CD14-positive monocyte (primary cell): ENCODE results near the gene DPCD. TPM values are rescaled to one million over a fixed set of nuclear protein-coding genes. Genes with fewer than 3 reads are reported as not detected.

ENCODE experiments used
- DNase-seq, 3 donors: peaks; one replicate each; pipeline ENCODE4 v3.0.0-alpha.2; 2011 to 2022
- H2AFZ ChIP-seq: 2 replicates; pipeline ENCODE4 v1.6.0; 2012; ENCODE audit warnings: mild to moderate bottlenecking, low read depth, low read length, inconsistent platforms; ENCODE audit not compliant: insufficient read depth, poor library complexity, severe bottlenecking
- H3K27ac ChIP-seq, 2 donors: 1 replicate in 1 of 2; 2 replicates in 1 of 2; pipeline ENCODE4 v1.5.1; 2012 to 2013; ENCODE audit warnings: low read length in 2 of 2, control low read depth in 1 of 2, inconsistent platforms in 1 of 2, low read depth in 1 of 2, mild to moderate bottlenecking in 1 of 2
- H3K27me3 ChIP-seq, 2 donors: one replicate each; pipeline versions ENCODE4 v1.6.0 to v1.6.1; 2011 to 2013; ENCODE audit warnings: low read length in 2 of 2; ENCODE audit not compliant: control insufficient read depth in 2 of 2, insufficient read depth in 2 of 2
- H3K36me3 ChIP-seq, 2 donors: replicated peaks in 1 of 2; 1 replicate in 1 of 2; 2 replicates in 1 of 2; pipeline versions ENCODE4 v1.5.1 to v1.6.1; 2012 to 2013; ENCODE audit warnings: low read length in 2 of 2, control low read depth in 1 of 2, inconsistent platforms in 1 of 2, mild to moderate bottlenecking in 1 of 2; ENCODE audit not compliant: insufficient read depth in 2 of 2, control insufficient read depth in 1 of 2
- H3K4me1 ChIP-seq, 2 donors: 1 replicate in 1 of 2; 2 replicates in 1 of 2; pipeline versions ENCODE4 v1.5.1 to v1.6.1; 2012 to 2013; ENCODE audit warnings: low read length in 2 of 2, control low read depth in 1 of 2, inconsistent platforms in 1 of 2, mild to moderate bottlenecking in 1 of 2, moderate library complexity in 1 of 2; ENCODE audit not compliant: insufficient read depth in 2 of 2, control insufficient read depth in 1 of 2
- H3K4me2 ChIP-seq: replicated peaks from 2 replicates; pipeline ENCODE3; 2012; ENCODE audit warnings: low read length, moderate library complexity, mild to moderate bottlenecking; ENCODE audit not compliant: poor library complexity, severe bottlenecking; ENCODE audit errors: extremely low read depth
- H3K4me3 ChIP-seq, 3 experiments: fragments of 200-600 bp in 1 of 3; sonication (generic) in 1 of 3; replicated peaks in 1 of 3; 1 replicate in 2 of 3; 2 replicates in 1 of 3; pipeline ENCODE4 v1.5.1; 2011 to 2013; ENCODE audit warnings: low read length in 3 of 3, mild to moderate bottlenecking in 3 of 3, control low read depth in 2 of 3, low read depth in 2 of 3, inconsistent platforms in 1 of 3, moderate library complexity in 1 of 3
- H3K79me2 ChIP-seq: 2 replicates; pipeline ENCODE4 v1.6.0; 2012; ENCODE audit warnings: mild to moderate bottlenecking, control low read depth, inconsistent platforms, low read length, moderate library complexity; ENCODE audit not compliant: insufficient read depth
- H3K9ac ChIP-seq: 2 replicates; pipeline ENCODE4 v1.6.0; 2017; ENCODE audit warnings: low read length, mild to moderate bottlenecking; ENCODE audit not compliant: insufficient read depth, poor library complexity, severe bottlenecking
- H3K9me3 ChIP-seq, 2 donors: replicated peaks in 1 of 2; 1 replicate in 1 of 2; 2 replicates in 1 of 2; pipeline versions ENCODE4 v1.5.1 to v1.6.1; 2012 to 2013; ENCODE audit warnings: low read length in 2 of 2, control low read depth in 1 of 2; ENCODE audit not compliant: control insufficient read depth in 1 of 2, insufficient read depth in 1 of 2
- H4K20me1 ChIP-seq: 2 replicates; pipeline ENCODE4 v1.6.0; 2012; ENCODE audit warnings: mild to moderate bottlenecking, low read length, control low read depth, moderate library complexity; ENCODE audit not compliant: insufficient read depth
- H3K27ac Mint-ChIP-seq, 7 donors: one replicate each; pipeline ENCODE4 v1.8.0; 2020; ENCODE audit warnings: mild to moderate bottlenecking in 7 of 7, mixed read lengths in 7 of 7, moderate library complexity in 6 of 7, inconsistent platforms in 2 of 7
- H3K27me3 Mint-ChIP-seq, 3 donors: one replicate each; pipeline ENCODE4 v1.8.0; 2021 to 2022; ENCODE audit warnings: low read depth in 3 of 3, mild to moderate bottlenecking in 3 of 3, mixed read lengths in 3 of 3, moderate library complexity in 3 of 3, inconsistent platforms in 1 of 3
- H3K36me3 Mint-ChIP-seq, 2 donors: one replicate each; pipeline ENCODE4 v1.8.0; 2020; ENCODE audit warnings: mixed read lengths in 2 of 2, inconsistent platforms in 1 of 2, mild to moderate bottlenecking in 1 of 2
- H3K4me1 Mint-ChIP-seq: one replicate; pipeline ENCODE4 v1.8.0; 2020; ENCODE audit warnings: mild to moderate bottlenecking, mixed read lengths
- H3K4me3 Mint-ChIP-seq, 2 donors: one replicate each; pipeline ENCODE4 v1.8.0; 2020; ENCODE audit warnings: mild to moderate bottlenecking in 2 of 2, mixed read lengths in 2 of 2, moderate library complexity in 1 of 2
- H3K9me3 Mint-ChIP-seq, 7 donors: one replicate each; pipeline ENCODE4 v1.8.0; 2020 to 2022; ENCODE audit warnings: mixed read lengths in 7 of 7, mild to moderate bottlenecking in 6 of 7, moderate library complexity in 6 of 7, inconsistent platforms in 2 of 7
- WGBS: methylation state at CpG from one replicate; pipeline ENCODE4 v1.1.5; 2013; ENCODE audit warnings: missing lambda C conversion rate; ENCODE audit not compliant: insufficient coverage; 5-methylcytosine and 5-hydroxymethylcytosine counted together
- intact Hi-C, 2 donors: fragments of 100-400 bp; cut with micrococcal nuclease; formaldehyde crosslinking; loops; one replicate each; pipeline versions ENCODE4 v1.15.0 to v1.15.1; 2023
- polyA plus RNA-seq, 3 donors: library from polyadenylated mRNA; depleted of rRNA in 1 of 3; unstranded in 2 of 3; stranded (reverse) in 1 of 3; fragments of 300-500 nt in 2 of 3; fragments of >200 nt in 1 of 3; fragmentation: Illumina TruSeq in 2 of 3; gene quantifications; 1 replicate in 2 of 3; 2 replicates in 1 of 3; pipeline ENCODE4 v1.2.3, GENCODE V29; 2012 to 2021
- TF ChIP-seq, protein P1 (sequence below): fragments of 200-600 bp; IDR thresholded peaks from one replicate; pipeline ENCODE4 v1.8.0; 2022; ENCODE audit warnings: antibody characterized with exemption, mild to moderate bottlenecking

The DPCD gene
- polyA plus RNA-seq, 3 donors: 8.6 to 17.0 (median 9.0) TPM

GRCh38 chr10:101639141-101639900 is 51.2 kb downstream of the DPCD start:
- no peaks in the 10 kb centered on the region for H3K9me3 Mint-ChIP-seq
- H3K27me3 ChIP-seq: no peaks in the 10 kb centered on the region
- TF ChIP-seq, protein P1, sequence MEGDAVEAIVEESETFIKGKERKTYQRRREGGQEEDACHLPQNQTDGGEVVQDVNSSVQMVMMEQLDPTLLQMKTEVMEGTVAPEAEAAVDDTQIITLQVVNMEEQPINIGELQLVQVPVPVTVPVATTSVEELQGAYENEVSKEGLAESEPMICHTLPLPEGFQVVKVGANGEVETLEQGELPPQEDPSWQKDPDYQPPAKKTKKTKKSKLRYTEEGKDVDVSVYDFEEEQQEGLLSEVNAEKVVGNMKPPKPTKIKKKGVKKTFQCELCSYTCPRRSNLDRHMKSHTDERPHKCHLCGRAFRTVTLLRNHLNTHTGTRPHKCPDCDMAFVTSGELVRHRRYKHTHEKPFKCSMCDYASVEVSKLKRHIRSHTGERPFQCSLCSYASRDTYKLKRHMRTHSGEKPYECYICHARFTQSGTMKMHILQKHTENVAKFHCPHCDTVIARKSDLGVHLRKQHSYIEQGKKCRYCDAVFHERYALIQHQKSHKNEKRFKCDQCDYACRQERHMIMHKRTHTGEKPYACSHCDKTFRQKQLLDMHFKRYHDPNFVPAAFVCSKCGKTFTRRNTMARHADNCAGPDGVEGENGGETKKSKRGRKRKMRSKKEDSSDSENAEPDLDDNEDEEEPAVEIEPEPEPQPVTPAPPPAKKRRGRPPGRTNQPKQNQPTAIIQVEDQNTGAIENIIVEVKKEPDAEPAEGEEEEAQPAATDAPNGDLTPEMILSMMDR: no peak

DNA sequence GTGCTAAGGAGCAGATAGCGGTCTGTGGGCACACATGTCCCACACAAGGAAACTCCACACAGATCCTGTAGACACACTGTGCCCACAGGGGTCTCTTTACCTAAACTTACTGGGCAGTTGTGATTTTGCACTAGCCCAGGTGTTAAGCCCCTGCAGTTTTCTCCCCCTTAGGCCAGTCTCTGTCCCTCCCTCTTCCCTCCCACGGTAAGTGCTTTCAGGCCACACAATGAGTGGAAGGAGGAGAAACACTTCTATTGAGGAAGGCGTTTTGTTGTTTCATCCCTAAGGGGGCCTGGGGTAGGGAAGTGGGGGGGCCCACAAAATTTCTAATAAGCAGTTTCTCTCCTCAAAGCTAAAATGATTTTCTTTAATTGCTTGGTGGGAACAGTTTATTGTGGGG is 55.4 kb downstream of the DPCD start:
- WGBS: no CpG with 5 or more reads among the region's 3 CpGs
- no peaks in the 10 kb centered on the region for H3K27me3 ChIP-seq
- H3K4me1 Mint-ChIP-seq: no peaks in the 10 kb centered on the region
- intact Hi-C loops: no loop called here
- no peaks in the 10 kb centered on the region for H3K79me2 ChIP-seq
- no peak overlapping the region for H3K4me3 Mint-ChIP-seq
- H3K4me1 ChIP-seq: no peaks in the 10 kb centered on the region
- DNase-seq: no peak
- H3K27ac ChIP-seq: no peak overlapping the region
- H3K9me3 Mint-ChIP-seq: no peaks in the 10 kb centered on the region
- H3K9ac ChIP-seq: no peak overlapping the region
- peaks cover 20% of the 10 kb centered on the region for H4K20me1 ChIP-seq
- TF ChIP-seq, protein P1: no peak
- H3K27ac Mint-ChIP-seq: no peak overlapping the region
- H3K4me2 ChIP-seq: no peak overlapping the region
- no peaks in the 10 kb centered on the region for H3K27me3 Mint-ChIP-seq
- no peak overlapping the region for H2AFZ ChIP-seq
- peaks cover 23 to 79% of the 10 kb centered on the region in 2 donors for H3K36me3 ChIP-seq
- no peak overlapping the region for H3K4me3 ChIP-seq
- no peaks in the 10 kb centered on the region for H3K9me3 ChIP-seq
- peaks cover 54 to 55% of the 10 kb centered on the region in 2 donors for H3K36me3 Mint-ChIP-seq

More at GRCh38 chr10:101639141-101639900, 51.2 kb downstream of the DPCD start:
- Histone ChIP-seq H3K4me3 (no peak overlapping the region), H3K9me3 (no peaks in the 10 kb centered on the region), H3K36me3 (peaks cover 22 to 68% of the 10 kb centered on the region in 2 donors), H3K4me1 (no peaks in the 10 kb centered on the region), H3K27ac (no peak overlapping the region), H4K20me1 (peaks cover 23% of the 10 kb centered on the region), H2AFZ (no peak overlapping the region), H3K79me2 (no peaks in the 10 kb centered on the region), H3K4me2 (no peak overlapping the region), H3K9ac (no peak overlapping the region)
- DNase-seq: no peak
- Mint-ChIP-seq H3K27ac (no peak overlapping the region), H3K27me3 (no peaks in the 10 kb centered on the region), H3K36me3 (peaks cover 47 to 60% of the 10 kb centered on the region in 2 donors), H3K4me3 (no peak overlapping the region), H3K4me1 (no peaks in the 10 kb centered on the region)
- WGBS: 83% methylated on average over 1 of the region's 2 CpGs
- intact Hi-C loops: no loop called here
